Stimulated activated CD8-positive, alpha-beta memory T cell treated with anti-CD3 and anti-CD28 coated beads, Interleukin-12 subunit alpha, Interleukin-12 subunit beta, amount 100 ng/mL, for 4 hours (primary cell): ENCODE measurements around the gene DPP10.
"Not testable (repeated sequence)": the region's sequence is repeated elsewhere in the genome, so short reads cannot be mapped to it uniquely, and the experiment has no call there.

ENCODE experiments used
- DNase-seq: peaks from one replicate; pipeline ENCODE4 v3.0.0-alpha.2; 2020; ENCODE audit warnings: low read depth

DPP10 gene

DNA sequence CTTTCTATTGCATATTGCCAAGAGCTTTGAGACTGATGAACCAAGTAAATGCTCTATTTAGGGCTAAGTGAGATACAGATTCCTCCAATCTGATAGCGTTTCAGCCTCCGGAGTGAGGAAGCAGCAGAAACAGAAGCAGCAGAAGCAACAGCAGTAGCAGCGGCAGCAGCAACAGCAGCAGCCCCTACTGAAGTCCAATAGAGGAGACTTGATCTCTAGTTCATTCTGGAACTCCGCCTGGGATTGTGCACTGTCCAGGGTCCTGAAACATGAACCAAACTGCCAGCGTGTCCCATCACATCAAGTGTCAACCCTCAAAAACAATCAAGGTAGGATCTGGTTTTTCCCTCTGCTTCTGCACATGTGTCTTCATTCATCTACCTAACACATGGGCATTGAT is at the start of gene DPP10:
Gene DPP10 (plus strand): TSS at position 132 of the 400 bp plus-strand sequence.
- DNase-seq: no peak

DNA sequence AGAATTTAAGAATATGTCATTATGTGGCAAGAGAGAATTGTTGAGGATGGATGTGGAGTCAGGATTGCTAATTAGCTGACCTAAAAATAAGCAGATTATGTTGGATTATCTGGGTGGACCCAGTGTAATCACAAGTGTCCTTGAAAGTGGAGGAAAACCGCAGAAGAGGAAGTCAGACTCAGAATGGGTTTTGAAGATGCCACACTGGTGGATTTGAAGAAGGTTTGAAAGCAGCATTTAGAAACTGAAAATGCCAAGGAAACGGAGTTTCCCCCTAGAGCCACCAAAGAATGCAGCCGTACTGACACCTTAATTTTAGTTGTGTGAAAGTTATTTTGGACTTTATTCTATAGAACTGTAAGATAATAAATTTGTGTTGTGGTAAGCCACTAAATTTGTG is 41.6 kb upstream of the DPP10 start:
- DNase-seq: no peak

DNA sequence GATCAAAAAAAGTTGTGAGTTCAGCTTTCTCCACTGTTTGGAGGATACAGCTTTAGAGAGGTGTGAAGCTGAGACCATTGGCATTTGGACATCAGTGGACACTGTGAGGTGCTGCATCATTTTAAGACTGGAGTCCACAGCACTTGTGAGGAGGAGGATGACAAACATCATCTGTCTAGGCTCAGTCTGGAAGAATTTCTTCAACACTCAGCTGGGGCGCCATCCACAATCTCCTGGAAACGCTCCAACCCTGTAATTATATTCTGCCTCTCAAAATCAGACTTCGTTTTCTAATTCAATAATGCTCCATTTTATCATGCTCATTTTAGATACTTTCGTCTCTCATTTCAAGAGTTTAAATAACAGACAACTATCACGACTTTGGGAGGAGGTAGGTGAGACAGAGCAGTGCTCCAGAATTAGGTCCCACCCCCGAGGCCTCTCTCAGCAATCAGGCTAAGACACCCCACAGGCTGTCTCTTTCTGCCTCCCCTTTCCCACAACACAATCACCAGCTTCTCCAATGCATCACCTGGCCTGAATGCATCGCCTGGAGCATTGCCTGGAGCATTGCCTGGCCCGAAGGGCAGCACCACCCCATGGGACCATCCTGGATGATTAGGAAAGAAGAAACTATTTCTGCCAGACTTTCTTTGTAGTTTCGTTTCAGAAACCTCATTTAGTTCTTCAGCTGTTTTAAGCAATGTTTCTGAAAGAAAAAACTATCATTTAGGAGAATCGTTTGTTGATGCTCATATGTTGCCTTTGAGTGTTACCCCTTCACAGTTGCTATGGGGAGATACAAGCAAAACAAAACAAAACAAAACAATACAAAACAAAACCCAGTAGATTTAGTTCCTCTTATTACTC is 37.0 kb upstream of the DPP10 start:
- no peak for DNase-seq

DNA sequence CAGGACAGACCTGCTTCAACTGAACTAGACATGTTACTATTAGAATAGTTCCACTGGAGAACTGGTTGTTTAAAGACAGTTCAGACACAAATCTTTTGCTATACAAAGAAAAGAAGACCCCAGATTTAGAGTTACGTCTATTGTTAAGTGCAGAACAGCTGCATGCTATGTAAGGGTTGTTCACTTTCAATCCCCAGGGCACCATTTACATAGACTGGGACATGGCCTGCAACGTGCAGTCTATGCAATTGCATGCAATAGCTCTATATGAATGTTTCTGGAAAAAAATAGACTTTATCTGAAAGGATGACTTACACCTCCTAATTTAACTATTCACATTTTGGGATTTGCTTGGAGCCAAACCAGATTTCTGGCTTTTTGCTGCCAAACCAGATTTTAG is 36.1 kb upstream of the DPP10 start:
- no peak for DNase-seq

DNA sequence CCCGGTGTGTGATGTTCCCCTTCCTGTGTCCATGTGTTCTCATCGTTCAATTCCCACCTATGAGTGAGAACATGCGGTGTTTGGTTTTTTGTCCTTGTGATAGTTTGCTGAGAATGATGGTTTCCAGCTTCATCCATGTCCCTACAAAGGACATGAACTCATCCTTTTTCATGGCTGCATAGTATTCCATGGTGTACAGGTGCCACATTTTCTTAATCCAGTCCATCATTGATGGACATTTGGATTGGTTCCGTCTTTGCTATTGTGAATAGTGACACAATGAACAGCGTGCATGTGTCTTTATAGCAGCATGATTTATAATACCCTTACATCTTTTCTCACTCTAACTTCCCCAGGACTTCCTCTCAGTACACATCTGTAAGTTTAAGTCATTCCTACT is 35.1 kb upstream of the DPP10 start:
- not testable (repeated sequence) for DNase-seq

DNA sequence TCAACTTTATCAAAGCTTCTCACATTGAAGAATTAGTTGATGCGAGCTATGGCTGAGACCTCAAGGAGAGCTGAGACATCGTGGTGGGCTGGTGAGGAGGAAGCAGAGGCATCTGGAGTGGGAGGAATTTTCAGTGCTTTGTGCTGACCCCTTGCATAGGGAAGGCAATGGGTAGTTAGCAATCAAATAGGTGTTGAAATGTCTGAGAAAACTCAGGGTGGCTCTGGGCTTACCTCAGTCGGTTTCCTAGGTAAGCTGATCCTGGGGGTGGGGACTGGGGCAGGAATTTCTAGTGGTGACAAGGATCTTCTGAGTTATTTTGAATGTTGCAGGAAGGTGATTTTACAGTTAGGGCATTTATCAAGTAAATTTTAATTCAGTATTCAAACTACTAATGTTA is 20.7 kb upstream of the DPP10 start:
- DNase-seq: no peak

DNA sequence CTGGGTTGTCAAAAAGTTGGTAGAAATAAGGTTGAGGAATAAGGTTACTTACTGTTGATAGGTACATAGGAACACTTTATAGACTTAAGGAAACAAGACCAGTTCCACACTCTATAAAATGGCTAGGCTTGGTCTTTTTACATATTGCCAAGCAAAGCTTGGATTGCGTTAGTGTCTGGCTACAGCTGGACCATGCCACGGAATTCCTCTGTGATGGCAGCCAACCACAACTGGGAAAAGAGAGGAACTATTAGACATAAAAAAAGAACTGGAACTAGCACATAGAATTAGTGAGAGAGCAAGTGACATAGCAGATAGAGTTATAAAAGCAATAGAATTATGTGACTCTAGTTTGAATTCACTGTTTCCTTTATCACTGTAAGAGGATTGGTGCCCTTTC is 17.7 kb upstream of the DPP10 start:
- no peak for DNase-seq

DNA sequence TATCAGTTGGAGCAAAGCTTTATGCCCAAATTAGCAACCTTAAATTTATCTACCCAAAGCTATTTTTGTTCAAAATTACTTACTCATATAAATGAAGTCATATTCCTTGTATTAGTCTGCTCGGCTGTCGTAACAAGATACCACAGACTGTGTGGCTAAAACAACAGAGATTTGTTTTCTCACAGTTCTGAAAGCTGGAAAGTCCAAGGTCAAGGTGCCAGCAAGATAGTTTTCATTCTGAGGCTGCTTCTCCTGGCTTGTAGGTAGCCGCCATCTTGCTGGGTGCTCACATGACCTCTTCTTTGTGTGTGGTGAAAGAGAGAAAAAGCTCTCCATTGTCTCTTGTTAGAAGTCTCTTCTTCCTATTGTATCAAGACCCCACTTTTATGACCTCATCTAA is 15.7 kb upstream of the DPP10 start:
- no peak for DNase-seq

DNA sequence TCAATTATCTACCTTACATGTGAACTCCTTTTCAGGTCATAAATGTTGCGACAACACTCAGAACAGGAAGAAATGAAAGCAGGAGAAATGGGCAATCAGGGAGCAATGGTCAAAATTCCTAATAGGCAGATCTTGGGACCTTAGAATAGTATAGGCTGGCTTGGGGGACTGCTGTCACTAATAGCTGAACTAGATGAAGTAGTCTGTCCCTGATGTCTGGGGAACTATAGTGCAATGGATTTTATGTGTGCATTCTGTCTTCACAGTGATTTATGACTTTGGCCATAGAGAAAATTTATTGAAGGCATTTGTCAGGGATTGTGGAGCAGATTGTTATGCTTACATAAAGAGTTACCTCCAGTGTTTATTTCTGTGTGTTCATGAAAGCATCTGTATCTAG is 6.1 kb upstream of the DPP10 start:
- DNase-seq: no peak

DNA sequence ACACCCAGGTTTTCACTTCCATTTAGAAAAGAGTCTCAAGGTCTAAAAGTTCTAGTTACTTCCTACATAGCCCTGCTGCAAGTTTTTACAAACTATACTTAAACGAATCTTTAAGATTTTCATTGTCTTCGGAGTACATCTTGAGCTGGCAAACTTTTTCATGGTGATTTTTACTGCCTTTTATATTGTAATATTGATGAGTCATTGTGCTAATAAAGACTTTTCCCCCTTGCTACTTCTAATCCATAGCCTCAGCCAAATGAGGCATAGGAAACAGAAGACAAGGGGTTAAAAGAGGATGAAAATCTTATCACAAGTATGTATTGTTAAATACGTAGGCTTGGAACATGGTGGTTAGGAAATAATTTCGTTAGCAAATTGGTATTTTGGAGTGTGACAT is 4.1 kb downstream of the DPP10 start:
- no peak for DNase-seq

DNA sequence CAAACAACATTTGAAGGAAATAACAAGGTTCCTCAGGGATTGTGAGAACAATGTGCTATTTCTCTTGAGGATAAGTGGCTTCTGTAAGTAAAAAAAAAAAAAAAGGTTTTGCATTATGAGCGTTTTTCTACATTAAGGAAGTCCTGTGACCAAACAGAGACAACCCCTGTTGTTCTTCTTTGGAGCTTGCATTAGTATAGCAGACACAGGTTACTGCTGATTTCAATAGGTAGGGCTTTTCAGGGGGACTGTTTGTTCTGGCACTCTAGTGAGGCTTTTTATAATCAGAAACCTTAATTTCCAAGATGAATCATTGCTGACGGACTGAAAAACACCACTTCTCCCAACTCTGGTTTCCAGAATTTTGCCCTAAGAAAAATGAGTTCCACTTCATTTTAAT is 8.2 kb downstream of the DPP10 start:
- DNase-seq: no peak

DNA sequence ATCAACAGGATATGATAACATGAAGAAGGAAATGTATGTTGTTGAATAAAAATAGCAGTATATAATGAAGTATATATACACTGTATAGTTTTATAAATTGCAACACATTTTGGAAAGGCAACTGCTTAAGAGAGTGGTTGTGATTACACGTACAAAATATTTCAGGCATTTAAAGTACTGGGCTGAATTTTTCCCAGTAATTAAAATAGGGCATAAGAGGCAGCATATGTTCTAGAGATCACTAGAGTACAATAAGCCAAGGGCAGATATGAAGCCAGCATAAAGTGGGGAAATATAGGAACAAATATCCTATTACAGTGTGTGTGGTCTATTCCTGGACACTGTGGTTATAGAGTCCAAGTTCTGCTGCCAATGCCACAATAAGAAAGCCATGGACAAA is 14.1 kb downstream of the DPP10 start:
- DNase-seq: no peak

DNA sequence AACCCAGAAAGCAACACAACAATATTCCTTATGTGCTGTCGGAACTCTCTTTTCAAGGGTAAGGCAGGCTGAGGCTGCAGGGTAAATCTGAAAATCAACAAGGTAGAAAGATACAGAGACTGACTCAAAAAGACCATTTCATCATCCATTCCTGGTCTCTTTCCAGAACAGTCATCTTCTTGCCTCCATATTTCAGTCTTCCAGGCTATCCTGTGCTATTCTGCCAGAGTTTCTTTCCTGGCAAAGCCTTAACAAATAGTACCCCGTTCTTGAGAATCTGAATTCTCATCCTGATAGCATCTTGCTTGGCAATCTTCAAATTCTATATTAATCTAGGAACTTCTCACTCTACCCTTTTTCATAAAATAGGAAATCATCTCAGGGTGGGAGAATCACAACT is 15.5 kb downstream of the DPP10 start:
- DNase-seq: no peak

DNA sequence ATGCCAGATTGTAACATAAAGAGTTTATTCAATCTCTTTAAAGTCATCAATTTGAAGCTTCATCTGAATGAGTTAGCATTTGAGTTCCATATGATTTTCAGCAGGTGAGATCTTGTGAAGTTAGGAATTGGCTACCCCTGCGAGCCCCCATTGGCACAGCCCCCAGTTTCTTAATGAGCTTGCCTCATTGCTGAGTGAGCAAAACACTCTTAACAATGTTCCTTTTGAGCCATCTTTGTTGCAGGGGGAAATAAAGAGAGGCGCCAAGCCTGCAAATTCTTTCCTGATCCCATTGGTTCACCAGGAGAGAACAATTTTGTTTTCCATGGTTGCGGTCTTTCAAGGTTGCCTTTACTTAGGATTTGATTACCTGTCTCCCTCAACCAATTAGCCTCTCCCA is 18.7 kb downstream of the DPP10 start:
- DNase-seq: no peak

DNA sequence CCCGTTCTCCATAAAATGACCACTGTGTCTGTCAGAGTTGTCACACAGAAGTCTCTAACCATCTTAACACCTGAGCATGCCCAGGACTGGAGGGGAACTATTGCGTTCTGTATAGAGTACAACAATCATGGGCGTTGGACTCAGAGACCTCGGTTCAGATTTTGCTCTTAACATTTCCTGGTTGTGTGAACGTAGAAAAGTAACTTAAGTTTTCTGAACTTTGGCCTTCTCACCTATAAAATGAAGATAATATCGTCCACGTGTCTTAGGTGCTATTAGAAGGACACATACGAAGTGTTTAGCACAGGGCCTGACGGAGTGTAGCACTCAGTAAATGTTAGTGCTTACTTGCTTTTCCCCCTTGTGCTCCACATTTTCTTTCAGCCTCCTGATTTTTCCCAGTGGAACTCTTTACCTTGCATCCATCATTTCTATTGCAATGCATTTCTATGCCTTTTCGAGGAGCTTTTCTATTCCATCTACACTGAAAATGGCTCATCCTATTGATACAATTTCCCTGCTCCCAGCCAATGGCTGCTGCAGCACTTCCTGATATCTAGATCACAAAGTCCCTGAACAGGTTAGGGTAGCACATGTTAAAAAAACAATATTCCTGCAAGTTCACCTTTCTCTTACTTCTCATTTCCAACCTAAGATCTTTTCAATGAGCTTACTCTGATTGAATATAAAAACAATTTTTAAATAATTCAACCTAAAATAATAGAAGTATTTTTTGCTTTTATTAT is 22.7 kb downstream of the DPP10 start:
- DNase-seq: no peak

DNA sequence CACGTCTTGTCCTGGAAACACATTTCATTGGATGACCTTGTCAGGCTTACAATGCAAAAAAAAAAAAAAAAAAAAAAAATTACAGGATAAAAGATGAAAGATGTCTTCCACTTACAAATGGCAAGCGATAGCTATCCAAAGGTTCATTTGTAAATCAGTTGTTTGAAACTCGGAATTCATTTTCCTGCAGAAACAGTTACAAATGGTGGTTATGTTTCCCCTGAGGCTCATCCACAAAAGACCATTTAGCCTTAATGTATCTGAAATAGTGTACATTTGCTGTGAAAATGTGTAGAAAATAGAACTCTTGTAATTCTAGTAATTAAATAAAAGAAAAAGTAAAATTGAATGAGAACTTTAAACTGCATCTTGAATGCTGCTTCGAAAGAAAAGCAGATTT is 25.9 kb downstream of the DPP10 start:
- no peak for DNase-seq

DNA sequence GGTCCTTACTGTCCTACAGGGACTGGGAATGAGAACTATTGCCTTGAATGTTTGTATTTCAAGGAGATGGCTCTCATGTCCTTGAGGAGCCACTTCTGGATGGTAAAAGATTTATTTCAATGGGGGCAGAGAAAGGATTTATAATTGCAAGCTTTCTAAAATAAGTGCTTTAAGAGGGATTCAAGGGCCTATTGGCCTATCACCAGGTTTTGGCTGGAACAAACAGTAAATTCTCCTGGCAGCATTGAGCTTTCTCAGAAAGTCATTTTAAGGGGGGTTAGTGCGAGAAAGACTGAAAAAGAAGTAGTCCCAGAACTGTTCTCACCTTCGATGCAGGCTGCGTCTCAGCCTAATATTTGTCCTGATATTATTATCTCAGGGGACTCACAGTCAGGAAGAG is 29.8 kb downstream of the DPP10 start:
- no peak for DNase-seq

DNA sequence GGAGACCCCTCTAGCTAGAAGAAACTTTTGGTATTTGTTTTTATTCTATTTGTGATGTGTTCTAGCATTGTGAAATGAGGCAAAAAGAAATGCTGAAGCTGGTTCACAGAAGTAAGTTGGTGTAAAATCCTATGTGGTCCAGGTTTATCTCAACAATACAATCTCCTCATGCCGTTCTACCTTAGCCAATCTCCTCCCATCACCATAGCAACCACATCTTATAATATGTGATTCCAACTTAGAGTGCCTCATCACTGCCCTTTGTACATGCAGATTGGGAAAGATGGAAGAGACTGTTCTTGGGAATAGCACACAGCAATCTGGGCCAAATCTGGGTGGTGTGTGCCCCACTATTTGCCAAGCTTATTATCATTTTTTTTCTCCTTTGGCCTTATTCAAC is 30.3 kb downstream of the DPP10 start:
- no peak for DNase-seq

DNA sequence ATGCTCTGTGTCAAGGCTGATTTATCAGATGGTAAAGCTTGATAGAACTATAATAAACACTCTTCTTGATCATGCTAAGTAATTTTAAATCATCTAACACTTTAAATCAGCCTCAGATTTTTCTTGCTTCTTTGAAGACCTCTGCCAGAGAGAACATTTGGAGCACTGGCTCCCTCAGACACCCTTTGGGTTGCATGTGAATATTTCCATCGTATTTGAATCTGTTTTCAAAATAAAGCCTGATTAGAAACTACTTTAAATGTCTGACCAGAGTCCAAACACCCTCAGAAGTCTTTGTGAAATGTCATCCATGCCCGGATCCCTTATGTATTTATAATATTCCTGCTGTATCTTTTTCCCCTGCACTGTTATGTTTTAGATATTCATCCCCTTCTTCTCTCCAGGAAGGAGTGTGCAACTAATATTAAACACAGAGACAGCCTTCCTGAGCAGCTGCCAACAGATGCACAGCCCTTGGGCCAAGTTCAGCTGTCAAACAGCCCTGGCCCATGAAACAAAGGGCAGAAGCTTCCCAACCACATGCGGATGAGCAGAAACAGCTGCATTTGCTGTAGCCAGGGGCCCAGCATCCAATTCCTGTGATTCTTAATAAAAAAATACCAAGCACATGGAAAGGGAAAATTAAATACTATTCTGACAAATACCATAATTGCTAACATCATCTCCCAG is 46.5 kb downstream of the DPP10 start:
- no peak for DNase-seq

DNA sequence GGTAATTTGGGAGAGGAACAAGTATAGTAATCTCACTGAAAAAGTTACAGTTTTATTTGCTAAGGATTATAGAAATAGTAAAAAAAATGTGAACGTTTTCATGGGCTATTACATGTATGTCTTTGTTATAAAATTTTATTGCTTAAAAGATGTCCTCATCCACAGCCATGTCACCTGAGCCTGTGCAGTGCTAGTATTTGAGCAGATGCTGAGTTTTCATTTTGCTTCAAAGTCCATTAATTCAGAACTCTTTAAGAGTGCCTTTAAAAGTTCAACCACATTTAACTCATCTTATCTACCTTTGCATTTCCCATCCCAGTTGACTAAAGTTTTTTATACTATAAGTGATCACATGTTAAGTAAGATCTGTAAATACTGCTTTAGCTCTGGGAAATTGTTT is 52.6 kb downstream of the DPP10 start:
- no peak for DNase-seq

DNA sequence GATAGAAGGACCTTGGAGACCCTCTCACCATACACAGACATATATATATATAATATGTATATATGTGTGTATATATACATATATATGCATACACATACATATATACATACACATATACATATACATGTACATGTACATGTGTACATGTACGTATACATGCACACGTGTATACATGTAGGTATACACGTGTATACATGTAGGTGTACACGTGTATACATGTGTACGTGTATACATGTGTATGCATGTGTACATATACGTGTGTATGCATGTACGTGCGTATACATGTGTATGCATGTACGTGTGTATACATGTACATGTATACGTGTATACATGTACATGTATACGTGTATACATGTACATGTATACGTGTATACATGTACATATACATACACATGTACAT is 54.5 kb downstream of the DPP10 start:
- no peak for DNase-seq

DNA sequence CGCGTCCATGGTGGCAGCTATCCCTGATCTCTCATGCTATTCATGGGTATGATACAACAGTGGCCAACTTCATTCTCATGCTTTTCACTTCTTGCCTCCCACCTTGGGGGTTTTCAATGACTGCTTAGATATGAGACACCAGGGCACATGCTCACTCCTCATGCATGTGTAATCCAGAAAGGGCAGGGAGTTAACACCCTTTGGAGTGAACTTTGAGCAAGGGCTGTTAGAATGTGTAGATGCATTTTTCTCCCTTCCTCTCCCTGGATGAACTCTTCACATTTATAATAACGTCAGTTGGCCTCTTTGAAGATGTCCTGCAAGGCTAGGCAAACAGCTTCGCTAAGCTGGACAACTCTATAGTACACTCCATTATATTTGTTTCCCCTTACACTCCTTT is 56.7 kb downstream of the DPP10 start:
- no peak for DNase-seq

DNA sequence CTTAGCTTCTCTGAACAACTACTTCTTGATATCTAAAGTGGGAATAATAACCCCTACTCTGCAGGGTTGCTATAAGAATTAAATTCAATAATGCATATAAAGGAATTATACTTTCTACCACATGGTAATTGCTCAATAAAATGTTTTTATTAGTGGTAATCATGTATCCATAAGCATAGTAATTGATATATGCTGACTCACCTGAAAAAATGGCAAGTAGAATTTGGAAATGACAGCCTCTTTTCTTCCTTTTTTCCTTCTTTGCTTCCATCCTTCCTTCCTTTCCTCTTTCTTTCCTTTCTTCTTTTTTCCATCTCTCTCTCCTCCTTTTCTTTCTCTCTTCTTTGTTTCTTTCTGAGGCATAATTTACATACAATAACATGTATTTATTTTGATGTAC is 65.3 kb downstream of the DPP10 start:
- no peak for DNase-seq
